Esophagus squamous epithelium (tissue), 5 donors: ENCODE measurements around the gene RSPH9. TPM values are rescaled to one million over a fixed set of nuclear protein-coding genes. Genes with fewer than 3 reads are reported as not detected.

Source experiments
- DNase-seq: peaks from one replicate; lab custom pipeline; 2025; lab: John Stamatoyannopoulos, UW
- H3K27ac ChIP-seq, 4 donors: fragments of 200-600 bp; sonication (generic); one replicate each; pipeline ENCODE4 v1.5.1; 2016 to 2019; ENCODE audit warnings: mild to moderate bottlenecking in 1 of 4
- H3K27me3 ChIP-seq, 4 donors: fragments of 200-600 bp; sonication (generic); 1 replicate in 3 of 4; 2 replicates in 1 of 4; pipeline versions ENCODE4 v1.5.1 to v1.6.0; 2017 to 2021; ENCODE audit warnings: antibody characterized with exemption in 1 of 4
- H3K36me3 ChIP-seq, 3 donors: fragments of 200-600 bp; sonication (generic); one replicate each; pipeline ENCODE4 v1.5.1; 2016 to 2019
- H3K4me1 ChIP-seq, 3 donors: fragments of 200-600 bp; sonication (generic); one replicate each; pipeline ENCODE4 v1.5.1; 2017 to 2019
- H3K4me3 ChIP-seq, 4 donors: fragments of 200-600 bp; sonication (generic); 1 replicate in 3 of 4; 2 replicates in 1 of 4; pipeline ENCODE4 v1.5.1; 2016 to 2019; ENCODE audit warnings: mild to moderate bottlenecking in 2 of 4, moderate library complexity in 1 of 4
- H3K9me3 ChIP-seq, 3 donors: fragments of 200-600 bp; sonication (generic); one replicate each; pipeline ENCODE4 v1.5.1; 2016 to 2019
- CTCF ChIP-seq, 6 experiments: fragments of 450-650 bp in 4 of 6; fragments of 200-600 bp in 2 of 6; sonication (generic) in 2 of 6; IDR thresholded peaks; one replicate each; pipeline ENCODE4 v1.5.1; 2016 to 2019; ENCODE audit warnings: antibody characterized with exemption in 6 of 6, mild to moderate bottlenecking in 4 of 6, moderate library complexity in 4 of 6
- POLR2A ChIP-seq, 4 donors: fragments of 450-650 bp; IDR thresholded peaks; one replicate each; pipeline ENCODE4 v1.6.1; 2017; ENCODE audit warnings: antibody characterized with exemption in 4 of 4, mild to moderate bottlenecking in 4 of 4, moderate library complexity in 3 of 4
- WGBS, 2 donors: methylation state at CpG; one replicate each; pipeline ENCODE4 v1.1.5; 2018; 5-methylcytosine and 5-hydroxymethylcytosine counted together
- intact Hi-C: fragments of 100-400 bp; cut with DNase I; formaldehyde crosslinking; loops from one replicate; pipeline ENCODE4 v1.15.0; 2022
- total RNA-seq, 4 donors: library from RNA; depleted of rRNA; stranded (reverse); fragments of >200 nt; gene quantifications; one replicate each; pipeline ENCODE4 v1.1.0, GENCODE V29; 2016
- donor health status: DM: yes; HTN: yes; CAD: no.

The RSPH9 gene
- total RNA-seq, 4 donors from 2014 or later, result 0.15 to 0.38 TPM; not detected in 2

GRCh38 chr6:43707269-43707668 lies 62.4 kb downstream of the RSPH9 start:
- no peak overlapping the region for H3K4me3 ChIP-seq
- intact Hi-C loops, result no loop called here
- TF ChIP-seq CTCF (IDR thresholded peaks at IDR 0.05) (no peak), POLR2A (IDR thresholded peaks at IDR 0.05) (no peak)
- peaks cover 33 to 65% (median 35%) of the 10 kb centered on the region in 3 donors for H3K4me1 ChIP-seq
- WGBS, 2 donors, result 79 to 100% methylated on average over 5 of the region's 7 CpGs
- peak overlapping the region in 2 of 4 donors; percentile 0 to 67 for H3K27ac ChIP-seq
- no peaks in the 10 kb centered on the region for H3K9me3 ChIP-seq
- no peaks in the 10 kb centered on the region for H3K36me3 ChIP-seq
- DNase-seq, result no peak
- no peaks in the 10 kb centered on the region for H3K27me3 ChIP-seq

GRCh38 chr6:43707767-43708166 lies 62.9 kb downstream of the RSPH9 start:
- 57 to 80% methylated on average over 1 of the region's 1 CpG for WGBS, 2 donors
- intact Hi-C loops, result no loop called here

GRCh38 chr6:43708860-43709653 lies 64.2 kb downstream of the RSPH9 start:
- no peak overlapping the region for H3K4me3 ChIP-seq
- peaks cover 20 to 48% (median 21%) of the 10 kb centered on the region in 3 donors for H3K4me1 ChIP-seq
- H3K27ac ChIP-seq, result peak overlapping the region in 3 of 4 donors; percentile 74 to 76 (median 75)
- no peak for DNase-seq
- H3K36me3 ChIP-seq, result no peaks in the 10 kb centered on the region
- H3K27me3 ChIP-seq, result no peaks in the 10 kb centered on the region
- TF ChIP-seq CTCF (IDR thresholded peaks at IDR 0.05), result no peak
- TF ChIP-seq POLR2A (IDR thresholded peaks at IDR 0.05), result no peak
- intact Hi-C loops, result no loop called here
- H3K9me3 ChIP-seq, result no peaks in the 10 kb centered on the region
- WGBS, 2 donors, result 34 to 43% methylated on average over 5 of the region's 5 CpGs

More at GRCh38 chr6:43707767-43708166, 62.9 kb downstream of the RSPH9 start:
- no peaks in the 10 kb centered on the region for H3K27me3 ChIP-seq
- H3K27ac ChIP-seq, result peak overlapping the region in 1 of 4 donors; percentile 67
- no peaks in the 10 kb centered on the region for H3K36me3 ChIP-seq
- H3K4me1 ChIP-seq, result peaks cover 30 to 60% (median 33%) of the 10 kb centered on the region in 3 donors
- no peak for DNase-seq
- H3K9me3 ChIP-seq, result no peaks in the 10 kb centered on the region
- no peak for TF ChIP-seq POLR2A (IDR thresholded peaks at IDR 0.05)
- no peak for TF ChIP-seq CTCF (IDR thresholded peaks at IDR 0.05)
- H3K4me3 ChIP-seq, result no peak overlapping the region

- H3K4me1 ChIP-seq, result peaks cover 18 to 40% (median 21%) of the 10 kb centered on the region in 3 donors
- no peaks in the 10 kb centered on the region for H3K9me3 ChIP-seq
- DNase-seq, result no peak
- no peaks in the 10 kb centered on the region for H3K27me3 ChIP-seq
- intact Hi-C loops, result no loop called here
- 75% methylated on average over 7 of the region's 7 CpGs for WGBS, 2 donors
- no peaks in the 10 kb centered on the region for H3K36me3 ChIP-seq
- peak overlapping the region in 3 of 4 donors; percentile 74 to 76 (median 75) for H3K27ac ChIP-seq
- no peak for TF ChIP-seq CTCF (IDR thresholded peaks at IDR 0.05)
- TF ChIP-seq POLR2A (IDR thresholded peaks at IDR 0.05), result no peak
- no peak overlapping the region for H3K4me3 ChIP-seq
Measured at GRCh38 chr6:43709654-43710303, 64.9 kb downstream of the RSPH9 start.

DNA sequence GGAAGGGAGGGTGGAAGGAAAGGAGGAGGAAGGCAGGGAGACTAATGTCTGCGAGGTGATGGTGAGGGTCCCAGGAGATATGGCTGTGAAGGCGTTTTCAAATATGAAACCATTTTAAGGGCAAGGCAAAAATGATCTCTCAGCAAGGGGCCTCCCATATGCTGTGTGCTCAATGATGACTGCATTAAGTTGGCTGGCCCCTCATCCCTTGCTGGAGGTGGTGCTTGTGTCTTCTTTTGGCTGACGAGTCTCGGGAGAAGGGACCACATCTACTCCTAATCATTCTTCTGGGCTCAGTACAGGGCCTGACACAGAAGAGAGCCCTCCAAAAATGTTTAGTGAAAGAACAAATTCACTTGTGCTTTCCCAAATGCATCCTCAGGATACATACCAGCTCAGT lies 65.7 kb downstream of the RSPH9 start:
- 77 to 79% methylated on average over 4 of the region's 4 CpGs for WGBS, 2 donors
- intact Hi-C loops, result no loop called here

More for the DNA sequence above, 65.7 kb downstream of the RSPH9 start:
- no peaks in the 10 kb centered on the region for H3K9me3 ChIP-seq
- no peak overlapping the region for H3K27ac ChIP-seq
- H3K36me3 ChIP-seq, result no peaks in the 10 kb centered on the region
- H3K27me3 ChIP-seq, result no peaks in the 10 kb centered on the region
- H3K4me1 ChIP-seq, result peaks cover 18 to 40% (median 23%) of the 10 kb centered on the region in 3 donors
- TF ChIP-seq CTCF (IDR thresholded peaks at IDR 0.05) (no peak), POLR2A (IDR thresholded peaks at IDR 0.05) (no peak)
- no peak overlapping the region for H3K4me3 ChIP-seq
- no peak for DNase-seq
